Duodenal mucosa (tissue), 2 donors: Measurements from ENCODE around the gene DLL3.

Source experiments
- H3K27ac ChIP-seq: one replicate; pipeline ENCODE4 v1.7.0; 2013; ENCODE audit warnings: low read depth, low read length
- H3K27me3 ChIP-seq, 2 donors: one replicate each; pipeline ENCODE4 v1.7.0; 2013; ENCODE audit warnings: low read length in 2 of 2, control low read depth in 1 of 2; ENCODE audit not compliant: insufficient read depth in 2 of 2, control insufficient read depth in 1 of 2
- H3K36me3 ChIP-seq, 2 donors: one replicate each; pipeline ENCODE4 v1.7.0; 2013; ENCODE audit warnings: low read length in 2 of 2, control low read depth in 1 of 2; ENCODE audit not compliant: insufficient read depth in 2 of 2, control insufficient read depth in 1 of 2
- H3K4me1 ChIP-seq, 2 donors: one replicate each; pipeline ENCODE4 v1.7.0; 2013; ENCODE audit warnings: low read length in 2 of 2, control low read depth in 1 of 2; ENCODE audit not compliant: insufficient read depth in 2 of 2, control insufficient read depth in 1 of 2
- H3K4me3 ChIP-seq, 2 donors: one replicate each; pipeline ENCODE4 v1.7.0; 2013; ENCODE audit warnings: low read length in 2 of 2, low read depth in 1 of 2
- H3K9ac ChIP-seq, 2 donors: one replicate each; pipeline ENCODE4 v1.7.0; 2013; ENCODE audit warnings: low read length in 2 of 2, low read depth in 1 of 2
- H3K9me3 ChIP-seq, 2 donors: one replicate each; pipeline ENCODE4 v1.7.0; 2013; ENCODE audit warnings: low read length in 2 of 2, control low read depth in 1 of 2; ENCODE audit not compliant: control insufficient read depth in 1 of 2

The DLL3 gene

DNA sequence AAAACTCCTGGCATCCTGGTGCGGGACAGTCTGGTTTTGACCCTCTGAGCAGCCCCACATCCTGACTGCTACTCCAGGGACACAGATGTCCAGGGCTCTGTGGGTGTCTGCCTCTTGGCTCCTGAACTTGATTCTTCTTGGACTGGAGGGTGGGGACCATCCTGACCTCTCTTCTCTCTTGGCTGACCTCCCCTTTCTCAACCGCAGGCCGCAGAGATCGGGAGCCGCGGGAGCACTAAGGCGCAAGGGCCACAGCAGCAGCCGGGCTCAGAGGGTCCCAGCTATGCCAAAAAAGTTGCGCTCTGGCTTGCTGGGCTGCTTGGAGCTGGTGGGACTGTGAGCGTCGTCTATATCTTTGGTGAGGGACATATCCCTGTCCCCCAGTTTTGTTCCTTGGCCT is 17.1 kb upstream of the DLL3 start:
- no peaks in the 10 kb centered on the region for H3K9me3 ChIP-seq
- peak overlapping the region; percentile 97 to 98 for H3K9ac ChIP-seq
- H3K27me3 ChIP-seq = no peaks in the 10 kb centered on the region
- peak overlapping the region; percentile 98 for H3K4me3 ChIP-seq
- no peak overlapping the region for H3K27ac ChIP-seq
- peaks cover 10 to 17% of the 10 kb centered on the region in 2 donors for H3K4me1 ChIP-seq
- H3K36me3 ChIP-seq = peaks cover 7 to 14% of the 10 kb centered on the region in 2 donors

DNA sequence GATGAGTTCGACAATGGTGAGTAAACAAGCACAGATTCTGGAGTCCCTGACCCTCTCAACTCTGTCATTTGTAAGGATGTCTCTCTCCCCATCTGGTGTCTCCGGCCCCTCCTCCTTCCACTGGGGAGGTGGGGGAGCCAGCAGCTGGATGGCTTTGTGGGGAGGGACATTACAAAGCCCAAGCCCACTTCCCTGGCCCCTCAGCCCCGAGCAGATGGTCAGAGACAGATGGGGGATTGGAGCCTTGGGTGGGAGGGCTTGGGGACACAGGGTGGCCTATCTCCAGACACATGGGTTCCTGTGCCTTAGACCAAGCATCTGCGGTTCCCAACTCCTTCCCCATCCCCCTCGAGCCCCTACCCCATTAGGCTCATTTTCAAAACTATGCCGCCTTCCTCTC is 15.6 kb upstream of the DLL3 start:
- Histone ChIP-seq H3K9ac (no peak overlapping the region), H3K4me1 (peaks cover 10 to 17% of the 10 kb centered on the region in 2 donors), H3K36me3 (peaks cover 11 to 24% of the 10 kb centered on the region in 2 donors), H3K27ac (no peak overlapping the region), H3K4me3 (no peak overlapping the region), H3K9me3 (no peaks in the 10 kb centered on the region), H3K27me3 (no peaks in the 10 kb centered on the region)

DNA sequence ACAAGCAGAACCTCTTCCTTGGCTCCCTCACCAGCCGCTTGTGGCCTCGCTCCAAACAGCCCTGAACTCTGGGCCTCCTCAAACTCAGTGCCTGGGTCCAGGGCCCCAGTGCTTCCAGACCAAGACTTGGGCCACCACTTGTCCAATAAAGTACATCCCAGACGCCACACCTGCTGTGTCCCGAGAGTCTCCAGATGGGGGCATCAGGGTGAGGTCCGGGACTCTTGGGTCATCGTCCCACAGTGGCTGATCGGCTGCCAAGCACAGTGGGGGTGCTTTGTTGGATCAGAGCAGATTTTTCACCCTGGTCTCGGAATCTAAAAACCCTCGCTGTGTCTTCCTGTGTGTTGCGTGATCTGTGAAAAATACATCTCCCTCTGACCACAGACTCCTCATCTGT is 9.0 kb upstream of the DLL3 start:
- H3K4me3 ChIP-seq = no peak overlapping the region
- peaks cover 19 to 52% of the 10 kb centered on the region in 2 donors for H3K36me3 ChIP-seq
- H3K9me3 ChIP-seq = no peaks in the 10 kb centered on the region
- H3K9ac ChIP-seq = no peak overlapping the region
- no peaks in the 10 kb centered on the region for H3K27me3 ChIP-seq
- H3K4me1 ChIP-seq = no peaks in the 10 kb centered on the region
- H3K27ac ChIP-seq = no peak overlapping the region

DNA sequence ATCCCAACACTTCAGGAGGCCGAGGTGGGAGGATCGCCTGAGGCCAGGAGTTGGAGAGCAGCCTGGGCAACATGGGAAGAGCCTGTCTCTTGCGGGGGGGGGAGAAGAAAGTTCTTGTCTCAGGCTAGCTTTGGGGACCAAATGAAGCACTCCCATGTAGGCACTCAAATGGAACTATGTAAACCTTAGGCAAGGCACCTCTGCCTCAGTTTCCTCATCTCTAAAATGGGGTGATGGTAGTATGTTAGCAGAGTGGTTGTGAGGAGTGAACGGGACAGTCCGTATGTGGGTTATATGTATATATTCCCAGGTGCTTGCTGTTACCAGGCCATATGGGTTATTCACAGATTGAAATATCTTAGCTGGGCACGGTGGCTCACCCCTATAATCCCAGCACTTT is 6.5 kb upstream of the DLL3 start:
- H3K4me1 ChIP-seq = no peaks in the 10 kb centered on the region
- H3K36me3 ChIP-seq = peaks cover 12 to 33% of the 10 kb centered on the region in 2 donors
- no peak overlapping the region for H3K4me3 ChIP-seq
- no peaks in the 10 kb centered on the region for H3K9me3 ChIP-seq
- no peak overlapping the region for H3K9ac ChIP-seq
- H3K27me3 ChIP-seq = no peaks in the 10 kb centered on the region
- H3K27ac ChIP-seq = no peak overlapping the region

- Histone ChIP-seq H3K9ac (no peak overlapping the region), H3K4me3 (no peak overlapping the region), H3K27ac (no peak overlapping the region), H3K9me3 (no peaks in the 10 kb centered on the region), H3K4me1 (peaks cover 0 to 1% of the 10 kb centered on the region in 2 donors), H3K27me3 (peaks cover 0 to under 1% of the 10 kb centered on the region in 2 donors), H3K36me3 (peaks cover 11 to 32% of the 10 kb centered on the region in 2 donors)
Measured at GRCh38 chr19:39492788-39493187, 6.0 kb upstream of the DLL3 start.

GRCh38 chr19:39494661-39495060 is 4.1 kb upstream of the DLL3 start:
- Histone ChIP-seq H3K9ac (no peak overlapping the region), H3K4me3 (no peak overlapping the region)

GRCh38 chr19:39496063-39496462 is 2.7 kb upstream of the DLL3 start:
- peaks cover 0 to 17% of the 10 kb centered on the region in 2 donors for H3K4me1 ChIP-seq

More at GRCh38 chr19:39494661-39495060, 4.1 kb upstream of the DLL3 start:
- peaks cover 0 to 17% of the 10 kb centered on the region in 2 donors for H3K4me1 ChIP-seq
- H3K36me3 ChIP-seq = peaks cover 0 to 13% of the 10 kb centered on the region in 2 donors
- H3K9me3 ChIP-seq = no peaks in the 10 kb centered on the region
- no peak overlapping the region for H3K27ac ChIP-seq
- H3K27me3 ChIP-seq = peaks cover 15 to 17% of the 10 kb centered on the region in 2 donors

DNA sequence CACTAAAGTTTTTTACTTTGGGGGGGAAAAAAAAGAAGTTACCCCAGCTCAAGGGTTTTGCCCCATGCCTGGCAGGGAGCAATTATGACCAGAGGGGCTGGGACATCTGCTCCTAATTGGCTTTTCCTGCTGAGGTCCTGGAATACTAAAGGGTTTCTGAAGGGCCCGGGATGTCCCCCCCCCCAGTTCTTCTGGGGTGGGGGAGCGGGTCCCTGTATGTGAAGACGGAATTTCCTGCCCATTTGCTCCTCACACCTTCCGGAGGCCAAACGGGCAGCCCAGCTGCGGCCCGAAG is 1.1 kb upstream of the DLL3 start:
- Histone ChIP-seq H3K4me1 (peaks cover 0 to 17% of the 10 kb centered on the region in 2 donors), H3K9ac (no peak overlapping the region), H3K27me3 (peaks cover 20 to 31% of the 10 kb centered on the region in 2 donors), H3K27ac (no peak overlapping the region), H3K36me3 (no peaks in the 10 kb centered on the region), H3K9me3 (no peaks in the 10 kb centered on the region), H3K4me3 (peak overlapping the region in 1 of 2 donors; percentile 30)

More at GRCh38 chr19:39496063-39496462, 2.7 kb upstream of the DLL3 start:
- Histone ChIP-seq H3K36me3 (peaks cover 0 to 5% of the 10 kb centered on the region in 2 donors), H3K27me3 (peaks cover 20 to 26% of the 10 kb centered on the region in 2 donors), H3K4me3 (no peak overlapping the region), H3K9ac (no peak overlapping the region), H3K9me3 (no peaks in the 10 kb centered on the region), H3K27ac (no peak overlapping the region)

- no peak overlapping the region for H3K27ac ChIP-seq
- no peaks in the 10 kb centered on the region for H3K36me3 ChIP-seq
- no peak overlapping the region for H3K9ac ChIP-seq
- H3K4me1 ChIP-seq = peaks cover 0 to 17% of the 10 kb centered on the region in 2 donors
- H3K27me3 ChIP-seq = peaks cover 20 to 31% of the 10 kb centered on the region in 2 donors
- H3K4me3 ChIP-seq = peak overlapping the region; percentile 25 to 30
- H3K9me3 ChIP-seq = no peaks in the 10 kb centered on the region
Measured at GRCh38 chr19:39497996-39498797, 550 bp upstream of the DLL3 start.

- Histone ChIP-seq H3K9ac (no peak overlapping the region), H3K27ac (no peak overlapping the region), H3K4me3 (no peak overlapping the region), H3K4me1 (peaks cover 0 to 17% of the 10 kb centered on the region in 2 donors), H3K36me3 (no peaks in the 10 kb centered on the region), H3K27me3 (peaks cover 33 to 42% of the 10 kb centered on the region in 2 donors), H3K9me3 (no peaks in the 10 kb centered on the region)
Measured at GRCh38 chr19:39499932-39500331, 1.2 kb downstream of the DLL3 start.
